Stimulated activated CD4-positive, alpha-beta T cell treated with anti-CD3 and anti-CD28 coated beads, Interleukin-1b, Interleukin-23, amount 100 ng/mL, for 1 hour (primary cell): ENCODE results near the gene ATAD3B.
"Not testable (repeated sequence)": the region's sequence is repeated elsewhere in the genome, so short reads cannot be mapped to it uniquely, and the experiment has no call there.

Experiments used
- DNase-seq, 2 donors: peaks; one replicate each; pipeline ENCODE4 v3.0.0-alpha.2; 2020; ENCODE audit warnings: low read depth in 2 of 2

ATAD3B gene

DNA sequence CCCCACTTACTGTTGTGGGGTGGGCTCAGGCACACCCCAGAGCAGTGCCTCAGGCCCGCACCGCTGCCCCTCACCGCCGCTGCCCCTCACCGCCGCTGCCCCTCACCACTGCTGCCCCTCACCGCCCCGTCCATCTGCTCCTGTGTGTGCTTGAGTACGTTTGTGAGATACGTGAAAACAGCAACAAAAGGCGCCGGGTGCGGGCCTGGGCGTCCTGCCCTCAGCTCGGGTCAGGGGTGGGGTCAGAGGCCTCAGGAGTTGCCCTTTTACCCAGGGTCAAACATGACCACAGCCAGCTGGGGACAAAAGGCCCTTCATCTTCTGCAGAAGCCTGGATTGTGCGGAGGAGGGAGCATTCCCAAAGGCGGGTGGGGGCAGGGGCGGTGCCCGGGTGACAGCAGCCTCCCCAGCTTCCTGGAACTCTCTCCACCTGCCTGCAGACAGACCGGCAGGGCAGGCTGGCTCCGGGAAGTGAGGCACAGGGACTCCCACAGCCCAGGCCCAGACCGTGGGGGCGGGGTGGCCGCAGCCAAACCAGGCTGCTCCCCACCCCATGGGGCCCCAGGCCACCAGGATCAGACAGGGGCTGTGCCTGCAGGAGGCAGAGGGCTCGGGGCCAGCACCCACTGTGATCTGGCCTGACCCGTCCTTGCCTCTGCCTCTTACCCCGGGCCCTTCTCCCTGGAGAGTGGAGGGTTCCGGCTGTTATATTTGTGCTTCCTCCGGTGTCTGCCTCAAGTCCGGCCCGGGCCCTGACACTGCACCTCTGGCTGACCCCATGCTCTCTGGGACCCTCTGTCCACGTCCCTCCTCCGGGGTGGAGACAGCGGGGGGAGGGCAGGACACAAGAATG, 38.4 kb upstream of the ATAD3B start:
- DNase-seq = no peak

DNA sequence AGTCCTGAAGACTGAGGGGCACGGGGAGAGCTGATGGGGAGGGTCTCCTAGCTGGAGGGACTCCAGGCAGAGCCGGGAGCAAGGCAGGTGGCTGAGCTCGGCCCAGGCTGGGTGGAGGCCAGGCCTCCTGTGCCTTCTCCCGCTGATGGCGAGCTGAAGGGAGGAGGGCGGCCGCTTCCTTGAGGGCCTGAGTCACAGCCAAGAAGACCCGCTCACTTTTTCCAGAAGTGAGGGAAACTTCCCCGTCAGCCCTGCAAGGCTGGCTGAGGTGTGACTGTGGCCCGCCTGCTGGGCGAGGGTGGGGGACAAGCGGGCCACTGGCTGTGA, 37.8 kb upstream of the ATAD3B start:
- DNase-seq = no peak

DNA sequence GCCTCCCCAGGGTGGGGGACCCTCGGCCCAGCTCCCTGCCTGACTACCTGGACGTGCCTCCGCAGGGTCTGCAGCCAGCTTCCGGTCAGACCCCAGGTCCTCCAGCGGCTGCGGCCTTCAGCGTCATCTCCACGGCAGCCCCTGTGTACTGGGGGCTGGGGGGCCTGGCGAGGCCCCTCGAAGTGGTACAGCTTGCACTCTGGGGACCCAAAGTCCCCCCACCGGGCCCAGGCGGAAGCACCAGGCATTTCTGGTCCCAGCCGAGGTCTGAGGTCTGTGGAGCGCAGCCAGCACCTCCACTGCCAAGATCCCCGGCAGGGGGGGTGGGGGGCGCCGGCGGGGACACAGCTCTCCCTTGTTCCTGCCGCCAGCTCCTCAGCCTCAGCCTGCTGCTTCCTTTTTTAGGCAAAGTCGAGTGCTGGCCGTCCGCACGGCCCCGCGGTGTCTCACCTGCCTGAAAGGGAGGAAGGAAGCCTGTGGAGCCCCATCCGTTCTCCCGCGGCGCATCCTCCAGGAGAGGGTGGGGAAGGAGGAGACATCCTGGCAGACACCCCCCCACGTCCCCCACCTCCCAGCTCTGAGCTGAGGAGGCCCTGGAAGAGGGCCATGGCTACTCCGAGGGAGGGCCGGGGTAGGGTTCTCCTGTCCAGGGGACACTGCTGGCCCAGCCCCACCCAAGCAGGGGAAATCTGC, 37.3 kb upstream of the ATAD3B start:
- no peak for DNase-seq

GRCh38 chr1:1434824-1435105, 36.8 kb upstream of the ATAD3B start:
- DNase-seq = no peak

DNA sequence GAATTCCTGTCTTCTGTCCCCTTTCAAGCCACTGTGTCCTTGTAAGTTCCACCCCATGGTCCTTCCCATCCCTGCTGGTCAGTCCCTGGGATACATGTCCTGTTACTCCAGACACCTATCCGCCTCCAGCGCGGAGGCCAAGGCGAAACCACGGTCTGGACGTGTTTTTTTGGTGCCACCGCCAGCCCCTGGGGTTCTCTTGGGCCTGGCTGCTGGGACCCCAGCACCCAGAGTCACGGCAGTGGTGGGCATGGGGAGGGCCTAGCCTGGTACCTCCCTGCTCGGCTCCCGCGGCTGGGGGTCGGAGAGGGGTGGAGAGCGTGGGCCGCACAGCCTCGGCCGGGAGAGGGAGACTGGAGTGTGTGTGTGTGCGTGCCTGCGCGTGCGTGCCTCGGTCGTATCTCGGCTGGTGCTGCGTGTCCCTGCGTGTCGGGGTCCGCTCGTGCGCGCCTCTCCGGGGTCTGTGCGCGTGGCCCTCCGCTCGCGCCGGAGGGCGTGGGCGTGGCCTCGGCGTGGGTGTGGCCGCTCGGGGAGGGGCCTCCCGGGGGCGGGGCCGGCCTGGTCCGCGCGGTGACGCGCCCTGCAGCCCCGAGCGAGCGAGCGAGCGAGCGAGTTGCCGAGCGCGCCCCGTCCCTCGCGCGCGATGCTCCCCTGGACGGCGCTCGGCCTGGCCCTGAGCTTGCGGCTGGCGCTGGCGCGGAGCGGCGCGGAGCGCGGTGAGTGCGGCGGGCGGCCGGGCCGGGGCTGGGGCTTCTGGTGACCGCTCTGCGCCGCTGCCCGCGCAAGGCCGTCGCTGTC, 36.3 kb upstream of the ATAD3B start, which contains the start of gene VWA1:
Gene VWA1 (plus strand): TSS at position 585 of the 798 bp plus-strand sequence. CDS start 59 bp downstream, at position 644.
- DNase-seq = peak; percentile 23 to 48

GRCh38 chr1:1435911-1436629, 35.5 kb upstream of the ATAD3B start:
- no peak for DNase-seq

- DNase-seq = no peak
Observed at GRCh38 chr1:1436630-1437032, 34.9 kb upstream of the ATAD3B start.

- no peak for DNase-seq
Observed at GRCh38 chr1:1437033-1437903, 34.3 kb upstream of the ATAD3B start.

GRCh38 chr1:1437904-1438376, 33.6 kb upstream of the ATAD3B start:
- DNase-seq = no peak

DNA sequence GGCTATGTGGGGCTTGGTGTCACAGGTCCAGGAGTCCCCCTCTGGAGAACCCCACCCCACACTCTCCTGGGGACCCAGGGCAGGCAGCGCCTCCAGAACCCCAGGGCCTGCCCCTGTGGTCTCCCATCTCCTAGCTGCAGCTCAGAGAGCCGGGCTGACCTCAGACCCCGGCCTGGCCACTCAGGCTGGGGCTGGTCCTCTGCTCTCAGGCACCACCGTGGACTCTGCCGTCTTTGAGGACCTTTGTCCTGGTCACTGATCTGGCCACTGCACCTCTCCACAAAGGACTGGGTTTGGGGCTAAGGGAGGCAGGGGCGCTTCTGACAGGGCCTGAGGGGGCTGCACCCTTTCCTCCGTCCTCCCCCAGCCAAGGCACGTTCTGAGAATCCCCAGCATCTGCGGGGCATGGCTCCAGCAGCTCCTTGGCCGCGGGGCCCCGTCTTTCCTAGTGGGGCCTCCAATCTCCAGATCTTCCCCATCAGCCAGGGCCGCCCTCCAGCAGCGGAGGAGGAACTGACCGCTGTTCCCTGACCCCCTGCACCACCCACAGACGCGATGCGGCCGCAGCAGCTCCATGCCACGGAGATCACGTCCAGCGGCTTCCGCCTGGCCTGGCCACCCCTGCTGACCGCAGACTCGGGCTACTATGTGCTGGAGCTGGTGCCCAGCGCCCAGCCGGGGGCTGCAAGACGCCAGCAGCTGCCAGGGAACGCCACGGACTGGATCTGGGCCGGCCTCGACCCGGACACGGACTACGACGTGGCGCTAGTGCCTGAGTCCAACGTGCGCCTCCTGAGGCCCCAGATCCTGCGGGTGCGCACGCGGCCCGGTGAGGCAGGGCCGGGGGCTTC, 32.8 kb upstream of the ATAD3B start:
- DNase-seq = no peak

DNA sequence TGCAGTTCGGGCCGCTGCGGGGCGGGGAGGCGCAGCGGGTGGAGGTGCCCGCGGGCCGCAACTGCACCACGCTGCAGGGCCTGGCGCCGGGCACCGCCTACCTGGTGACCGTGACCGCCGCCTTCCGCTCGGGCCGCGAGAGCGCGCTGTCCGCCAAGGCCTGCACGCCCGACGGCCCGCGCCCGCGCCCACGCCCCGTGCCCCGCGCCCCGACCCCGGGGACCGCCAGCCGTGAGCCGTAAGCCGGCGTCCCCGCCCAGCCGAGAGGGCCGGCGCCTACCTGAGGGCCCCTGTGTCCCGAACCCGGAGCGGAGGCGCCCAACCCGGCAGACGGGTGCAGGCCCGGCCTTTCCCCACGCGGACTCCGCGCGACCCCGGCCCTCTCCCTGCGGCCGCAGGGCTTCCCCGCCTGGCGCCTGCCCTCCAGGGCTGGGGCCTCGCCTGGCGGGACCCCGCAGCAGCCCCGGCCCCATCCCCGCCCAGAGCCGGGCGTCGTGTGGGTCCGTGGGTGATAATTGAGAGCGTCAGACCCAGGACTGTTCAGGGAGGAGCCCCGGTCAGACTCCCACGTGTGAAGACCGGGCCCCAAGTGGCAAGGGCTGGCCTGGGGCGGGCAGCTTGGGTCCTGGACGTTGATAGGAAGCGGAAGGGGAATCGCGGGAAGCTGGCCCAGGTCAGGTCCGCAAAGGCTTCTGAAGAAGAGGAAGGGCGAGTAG, 31.9 kb upstream of the ATAD3B start:
- no peak for DNase-seq

- DNase-seq = no peak
Observed at GRCh38 chr1:1440262-1441001, 31.1 kb upstream of the ATAD3B start.

DNA sequence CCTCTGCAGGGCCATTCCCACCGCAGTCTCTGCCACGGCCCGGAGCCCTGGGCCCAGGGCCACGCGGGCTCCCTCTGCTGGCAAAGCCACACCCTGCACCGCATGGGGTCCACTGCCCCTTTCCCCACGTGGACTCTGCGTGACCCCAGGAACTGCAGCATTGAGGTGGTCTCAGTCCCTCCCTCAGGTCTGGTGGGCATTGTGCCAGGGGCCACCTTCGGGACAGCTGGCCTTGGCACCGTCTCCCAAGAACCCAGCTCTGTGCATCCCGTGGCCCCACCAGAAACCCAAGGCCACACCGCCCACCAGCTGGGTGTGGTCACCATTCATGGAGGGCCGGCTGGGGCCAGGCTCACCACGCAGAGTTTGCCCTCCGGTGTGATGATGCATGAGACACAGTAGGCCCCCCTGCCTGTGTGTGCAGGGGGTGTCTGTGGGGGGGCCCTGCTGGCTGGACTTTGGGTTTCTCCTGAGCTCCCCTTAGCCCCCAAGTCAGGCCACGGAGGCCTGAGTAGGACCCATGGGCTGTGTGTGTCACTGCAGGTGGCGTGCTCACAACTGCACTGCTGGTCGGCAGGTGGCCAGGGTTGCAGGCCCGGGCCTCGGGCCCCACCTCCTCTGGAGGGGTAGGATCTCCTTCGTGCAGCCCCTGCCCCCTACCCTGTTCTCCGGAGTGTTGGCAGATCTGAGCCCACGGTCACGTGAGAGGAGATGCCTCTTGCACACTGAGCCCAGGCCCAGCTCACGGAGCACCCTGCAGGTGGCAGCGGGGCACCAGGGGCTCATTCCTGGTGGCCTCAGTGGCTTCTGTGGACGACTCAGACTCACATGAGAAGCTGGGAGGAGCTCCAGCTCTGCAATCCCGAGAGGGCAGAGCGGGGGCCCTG, 30.3 kb upstream of the ATAD3B start:
- DNase-seq = peak in 1 of 2 donors; percentile 50

- DNase-seq = no peak
Observed at GRCh38 chr1:1442069-1442770, 29.3 kb upstream of the ATAD3B start.

DNA sequence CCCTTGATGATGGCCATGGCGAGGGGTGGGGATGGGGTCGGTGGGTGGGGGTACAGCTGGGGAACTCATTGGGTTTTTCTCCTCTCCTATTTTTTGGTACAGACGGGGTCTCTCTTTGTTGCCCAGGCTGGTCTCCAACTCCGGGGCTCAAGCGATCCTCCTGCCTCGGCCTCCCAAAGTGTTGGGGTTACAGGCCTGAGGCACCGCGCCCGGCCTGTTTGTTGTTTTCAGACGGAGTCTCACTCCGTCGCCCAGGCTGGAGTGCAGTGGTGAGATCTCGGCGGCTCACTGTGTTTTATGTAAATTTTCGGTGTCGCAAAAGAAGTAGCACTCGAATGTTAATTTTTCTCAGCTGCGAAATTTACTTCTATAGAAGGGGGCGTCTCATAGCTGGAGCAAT, 24.9 kb upstream of the ATAD3B start:
- DNase-seq = not testable (repeated sequence)

- no peak for DNase-seq
Observed at GRCh38 chr1:1449099-1449739, 22.3 kb upstream of the ATAD3B start, which contains the start of gene ATAD3C. ATAD3C (plus strand) TSS chr1:1449689; CDS start chr1:1450684, 995 bp downstream.
